NCI-H774 (cell line): ENCODE measurements around the gene AIF1.
A peak's percentile ranks its signal among the peaks of the same experiment; 100 is the strongest.
"Not testable (repeated sequence)": the region's sequence is repeated elsewhere in the genome, so short reads cannot be mapped to it uniquely, and the experiment has no call there.

Source experiments
- DNase-seq: peaks from one replicate; lab custom pipeline; 2025; lab: John Stamatoyannopoulos, UW

Gene AIF1

GRCh38 chr6:31580807-31581433 lies 34.1 kb upstream of the AIF1 start:
- peak; percentile 49 for DNase-seq

GRCh38 chr6:31581434-31582229 lies 33.4 kb upstream of the AIF1 start:
- DNase-seq: no peak

- no peak for DNase-seq
Measured at GRCh38 chr6:31582230-31582643, 32.8 kb upstream of the AIF1 start, which contains the start of gene LTB. Gene LTB, minus strand, starts transcription at chr6:31582424. Its CDS starts 7 bp downstream, at chr6:31582417.

GRCh38 chr6:31585491-31585890 lies 29.5 kb upstream of the AIF1 start:
- no peak for DNase-seq

GRCh38 chr6:31586008-31586407 lies 29.0 kb upstream of the AIF1 start, which contains the start of gene LST1:
Gene LST1, plus strand, starts transcription at chr6:31586277. Its CDS starts 1,023 bp downstream, at chr6:31587300.
- no peak for DNase-seq

GRCh38 chr6:31586599-31587281 lies 28.3 kb upstream of the AIF1 start:
- DNase-seq: no peak

- no peak for DNase-seq
Measured at GRCh38 chr6:31587791-31588777, 26.9 kb upstream of the AIF1 start.

- DNase-seq: no peak
Measured at GRCh38 chr6:31588871-31589650, 26.0 kb upstream of the AIF1 start.

- not testable (repeated sequence) for DNase-seq
Measured at GRCh38 chr6:31590691-31591090, 24.3 kb upstream of the AIF1 start.

GRCh38 chr6:31592396-31592771 lies 22.6 kb upstream of the AIF1 start:
- DNase-seq: no peak

GRCh38 chr6:31597006-31597405 lies 18.0 kb upstream of the AIF1 start:
- DNase-seq: no peak

- no peak for DNase-seq
Measured at GRCh38 chr6:31607317-31607716, 7.7 kb upstream of the AIF1 start.

- peak; percentile 31 for DNase-seq
Measured at GRCh38 chr6:31609519-31610406, 5.3 kb upstream of the AIF1 start.

GRCh38 chr6:31610968-31611367 lies 4.1 kb upstream of the AIF1 start:
- no peak for DNase-seq

GRCh38 chr6:31614075-31614619 lies 887 bp upstream of the AIF1 start:
- DNase-seq: no peak

GRCh38 chr6:31615748-31616147 lies 714 bp downstream of the AIF1 start:
- no peak for DNase-seq

GRCh38 chr6:31617010-31617409 lies 2.0 kb downstream of the AIF1 start:
- no peak for DNase-seq

- peak; percentile 98 for DNase-seq
Measured at GRCh38 chr6:31619805-31620585, 5.0 kb downstream of the AIF1 start.
